Measurements from ENCODE around the gene CEP97. TPM values are rescaled to one million over a fixed set of nuclear protein-coding genes. Genes with fewer than 3 reads are reported as not detected.

Gene CEP97
- total and polyA plus RNA-seq, 2 experiments from 2014 or later = 5.0 to 19.0 TPM

DNA sequence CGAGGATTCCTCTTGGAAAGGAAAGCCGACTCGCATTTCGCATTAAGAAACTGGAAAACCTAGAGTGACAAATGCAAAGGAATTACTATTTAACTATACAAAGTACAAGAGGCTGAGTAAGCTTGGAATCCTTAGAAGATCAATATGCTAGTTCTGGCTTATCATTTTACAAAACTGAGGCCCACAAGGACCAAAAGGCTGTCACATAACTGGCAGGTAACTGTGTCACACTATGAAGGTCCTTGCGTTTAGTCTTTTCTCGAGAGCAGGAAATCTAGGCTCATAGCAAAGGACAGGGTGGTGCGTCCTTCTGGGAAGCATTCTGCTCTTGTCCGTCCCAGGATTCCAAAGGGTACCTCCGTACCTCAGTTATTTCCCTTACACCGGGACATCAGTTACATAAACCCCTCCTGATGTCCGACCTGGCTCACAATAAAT is 38.5 kb upstream of the CEP97 start:
- Histone ChIP-seq H3K79me2 (replicated peaks; ENCODE audit: insufficient read depth) (peaks cover 41% of the 10 kb centered on the region), H3K27ac (ENCODE audit: low read depth) (peak overlapping the region; percentile 92), H3K27me3 (ENCODE audit: insufficient read depth) (no peaks in the 10 kb centered on the region), H3F3A (replicated peaks; ENCODE audit: low read depth) (peaks cover 43% of the 10 kb centered on the region), H3K36me3 (ENCODE audit: insufficient read depth) (peaks cover 48% of the 10 kb centered on the region), H3K4me2 (peak overlapping the region; percentile 98), H3K9me2 (ENCODE audit: insufficient read depth) (no peaks in the 10 kb centered on the region), H2AFZ (no peak overlapping the region), H4K20me1 (replicated peaks; ENCODE audit: insufficient read depth) (peaks cover 26% of the 10 kb centered on the region), H3K4me1 (ENCODE audit: insufficient read depth) (peaks cover 9% of the 10 kb centered on the region; the same call in 1 of the 2 replicates), H3K4me3 (peak overlapping the region; percentile 94)
- DNase-seq (ENCODE audit: low spot score) (peak; percentile 17), ATAC-seq (peak; percentile 8)
- no peak for TF ChIP-seq EZH2phosphoT487 (IDR thresholded peaks at IDR 0.05; ENCODE audit: unreplicated experiment)
- TF ChIP-seq POLR2AphosphoS5 (IDR thresholded peaks at IDR 0.05; ENCODE audit: low read depth) = no peak
- no peak for TF ChIP-seq ZNF331 (CRISPR knock-in tag; IDR thresholded peaks at IDR 0.05; ENCODE audit: low read depth)
- TF ChIP-seq EZH2 (IDR thresholded peaks at IDR 0.05; ENCODE audit: low read depth, unreplicated experiment) = no peak
- no peak for TF ChIP-seq NANOG (IDR thresholded peaks at IDR 0.05; ENCODE audit: borderline replicate concordance)
- TF ChIP-seq, protein P1, sequence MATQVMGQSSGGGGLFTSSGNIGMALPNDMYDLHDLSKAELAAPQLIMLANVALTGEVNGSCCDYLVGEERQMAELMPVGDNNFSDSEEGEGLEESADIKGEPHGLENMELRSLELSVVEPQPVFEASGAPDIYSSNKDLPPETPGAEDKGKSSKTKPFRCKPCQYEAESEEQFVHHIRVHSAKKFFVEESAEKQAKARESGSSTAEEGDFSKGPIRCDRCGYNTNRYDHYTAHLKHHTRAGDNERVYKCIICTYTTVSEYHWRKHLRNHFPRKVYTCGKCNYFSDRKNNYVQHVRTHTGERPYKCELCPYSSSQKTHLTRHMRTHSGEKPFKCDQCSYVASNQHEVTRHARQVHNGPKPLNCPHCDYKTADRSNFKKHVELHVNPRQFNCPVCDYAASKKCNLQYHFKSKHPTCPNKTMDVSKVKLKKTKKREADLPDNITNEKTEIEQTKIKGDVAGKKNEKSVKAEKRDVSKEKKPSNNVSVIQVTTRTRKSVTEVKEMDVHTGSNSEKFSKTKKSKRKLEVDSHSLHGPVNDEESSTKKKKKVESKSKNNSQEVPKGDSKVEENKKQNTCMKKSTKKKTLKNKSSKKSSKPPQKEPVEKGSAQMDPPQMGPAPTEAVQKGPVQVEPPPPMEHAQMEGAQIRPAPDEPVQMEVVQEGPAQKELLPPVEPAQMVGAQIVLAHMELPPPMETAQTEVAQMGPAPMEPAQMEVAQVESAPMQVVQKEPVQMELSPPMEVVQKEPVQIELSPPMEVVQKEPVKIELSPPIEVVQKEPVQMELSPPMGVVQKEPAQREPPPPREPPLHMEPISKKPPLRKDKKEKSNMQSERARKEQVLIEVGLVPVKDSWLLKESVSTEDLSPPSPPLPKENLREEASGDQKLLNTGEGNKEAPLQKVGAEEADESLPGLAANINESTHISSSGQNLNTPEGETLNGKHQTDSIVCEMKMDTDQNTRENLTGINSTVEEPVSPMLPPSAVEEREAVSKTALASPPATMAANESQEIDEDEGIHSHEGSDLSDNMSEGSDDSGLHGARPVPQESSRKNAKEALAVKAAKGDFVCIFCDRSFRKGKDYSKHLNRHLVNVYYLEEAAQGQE (IDR thresholded peaks at IDR 0.05; ENCODE audit: unreplicated experiment) = no peak
- TF ChIP-seq CREB1 (CRISPR knock-in tag; IDR thresholded peaks at IDR 0.05; ENCODE audit: low read depth) = no peak
- TF ChIP-seq, protein P2, sequence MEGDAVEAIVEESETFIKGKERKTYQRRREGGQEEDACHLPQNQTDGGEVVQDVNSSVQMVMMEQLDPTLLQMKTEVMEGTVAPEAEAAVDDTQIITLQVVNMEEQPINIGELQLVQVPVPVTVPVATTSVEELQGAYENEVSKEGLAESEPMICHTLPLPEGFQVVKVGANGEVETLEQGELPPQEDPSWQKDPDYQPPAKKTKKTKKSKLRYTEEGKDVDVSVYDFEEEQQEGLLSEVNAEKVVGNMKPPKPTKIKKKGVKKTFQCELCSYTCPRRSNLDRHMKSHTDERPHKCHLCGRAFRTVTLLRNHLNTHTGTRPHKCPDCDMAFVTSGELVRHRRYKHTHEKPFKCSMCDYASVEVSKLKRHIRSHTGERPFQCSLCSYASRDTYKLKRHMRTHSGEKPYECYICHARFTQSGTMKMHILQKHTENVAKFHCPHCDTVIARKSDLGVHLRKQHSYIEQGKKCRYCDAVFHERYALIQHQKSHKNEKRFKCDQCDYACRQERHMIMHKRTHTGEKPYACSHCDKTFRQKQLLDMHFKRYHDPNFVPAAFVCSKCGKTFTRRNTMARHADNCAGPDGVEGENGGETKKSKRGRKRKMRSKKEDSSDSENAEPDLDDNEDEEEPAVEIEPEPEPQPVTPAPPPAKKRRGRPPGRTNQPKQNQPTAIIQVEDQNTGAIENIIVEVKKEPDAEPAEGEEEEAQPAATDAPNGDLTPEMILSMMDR (conservative IDR thresholded peaks at IDR 0.05; ENCODE audit: low read depth in 2 of 2) = no peak
- TF ChIP-seq, protein P3, sequence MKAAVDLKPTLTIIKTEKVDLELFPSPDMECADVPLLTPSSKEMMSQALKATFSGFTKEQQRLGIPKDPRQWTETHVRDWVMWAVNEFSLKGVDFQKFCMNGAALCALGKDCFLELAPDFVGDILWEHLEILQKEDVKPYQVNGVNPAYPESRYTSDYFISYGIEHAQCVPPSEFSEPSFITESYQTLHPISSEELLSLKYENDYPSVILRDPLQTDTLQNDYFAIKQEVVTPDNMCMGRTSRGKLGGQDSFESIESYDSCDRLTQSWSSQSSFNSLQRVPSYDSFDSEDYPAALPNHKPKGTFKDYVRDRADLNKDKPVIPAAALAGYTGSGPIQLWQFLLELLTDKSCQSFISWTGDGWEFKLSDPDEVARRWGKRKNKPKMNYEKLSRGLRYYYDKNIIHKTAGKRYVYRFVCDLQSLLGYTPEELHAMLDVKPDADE (IDR thresholded peaks at IDR 0.05) = no peak
- Mint-ChIP-seq H3K36me3 (ENCODE audit: low read depth) (peaks cover 57% of the 10 kb centered on the region), H3K9me3 (peaks cover 5% of the 10 kb centered on the region; the same call in 2 of the 3 replicates), H3K27me3 (ENCODE audit: insufficient read depth, low read depth, poor library complexity) (peaks cover 9% of the 10 kb centered on the region), H3K27ac (peak overlapping the region; percentile 100), H3K4me1 (peaks cover 16% of the 10 kb centered on the region), H3K4me3 (peak overlapping the region; percentile 99)
